ENCODE measurements around the gene MAPKAPK2. TPM values are rescaled to one million over a fixed set of nuclear protein-coding genes. Genes with fewer than 3 reads are reported as not detected.

The MAPKAPK2 gene
- total RNA-seq, 1 donor from 2014 or later = 64.2 TPM

GRCh38 chr1:206681359-206681758, 3.3 kb upstream of the MAPKAPK2 start:
- no peak for DNase-seq (ENCODE audit: extremely low read depth, low read depth, low spot score)

- no peak for DNase-seq (ENCODE audit: extremely low read depth, low read depth, low spot score)
These were observed 2.6 kb upstream of the MAPKAPK2 start for GRCh38 chr1:206682111-206682510.

GRCh38 chr1:206683313-206683712, 1.4 kb upstream of the MAPKAPK2 start:
- DNase-seq (ENCODE audit: extremely low read depth, low read depth, low spot score) = no peak

GRCh38 chr1:206684003-206684402, 702 bp upstream of the MAPKAPK2 start:
- no peak for DNase-seq (ENCODE audit: extremely low read depth, low read depth, low spot score)

- no peak for DNase-seq (ENCODE audit: extremely low read depth, low read depth, low spot score)
These were observed 646 bp downstream of the MAPKAPK2 start for GRCh38 chr1:206685334-206685768.

GRCh38 chr1:206685769-206686477, 1.2 kb downstream of the MAPKAPK2 start:
- DNase-seq (ENCODE audit: extremely low read depth, low read depth, low spot score) = no peak

GRCh38 chr1:206686478-206687249, 2.0 kb downstream of the MAPKAPK2 start:
- DNase-seq (ENCODE audit: extremely low read depth, low read depth, low spot score) = no peak

GRCh38 chr1:206687251-206687914, 2.7 kb downstream of the MAPKAPK2 start:
- DNase-seq (ENCODE audit: extremely low read depth, low read depth, low spot score) = no peak

GRCh38 chr1:206687915-206688442, 3.3 kb downstream of the MAPKAPK2 start:
- no peak for DNase-seq (ENCODE audit: extremely low read depth, low read depth, low spot score)

GRCh38 chr1:206690516-206690915, 5.8 kb downstream of the MAPKAPK2 start:
- DNase-seq (ENCODE audit: extremely low read depth, low read depth, low spot score) = no peak

- no peak for DNase-seq (ENCODE audit: extremely low read depth, low read depth, low spot score)
These were observed 6.9 kb downstream of the MAPKAPK2 start for GRCh38 chr1:206691604-206692003.

- DNase-seq (ENCODE audit: extremely low read depth, low read depth, low spot score) = no peak
These were observed 8.3 kb downstream of the MAPKAPK2 start for GRCh38 chr1:206693029-206693428.

- no peak for DNase-seq (ENCODE audit: extremely low read depth, low read depth, low spot score)
These were observed 8.9 kb downstream of the MAPKAPK2 start for GRCh38 chr1:206693592-206693991.

GRCh38 chr1:206694171-206695124, 9.7 kb downstream of the MAPKAPK2 start:
- DNase-seq (ENCODE audit: extremely low read depth, low read depth, low spot score) = no peak

- no peak for DNase-seq (ENCODE audit: extremely low read depth, low read depth, low spot score)
These were observed 11.0 kb downstream of the MAPKAPK2 start for GRCh38 chr1:206695733-206696132.

GRCh38 chr1:206696812-206697585, 12.3 kb downstream of the MAPKAPK2 start:
- no peak for DNase-seq (ENCODE audit: extremely low read depth, low read depth, low spot score)

- DNase-seq (ENCODE audit: extremely low read depth, low read depth, low spot score) = no peak
These were observed 13.3 kb downstream of the MAPKAPK2 start for GRCh38 chr1:206698011-206698410.

GRCh38 chr1:206699000-206699586, 14.4 kb downstream of the MAPKAPK2 start:
- no peak for DNase-seq (ENCODE audit: extremely low read depth, low read depth, low spot score)

- no peak for DNase-seq (ENCODE audit: extremely low read depth, low read depth, low spot score)
These were observed 14.9 kb downstream of the MAPKAPK2 start for GRCh38 chr1:206699626-206700025.
